ENCODE data around the gene TSGA10IP.
"Not testable (repeated sequence)": the region's sequence is repeated elsewhere in the genome, so short reads cannot be mapped to it uniquely, and the experiment has no call there.

Gene TSGA10IP

DNA sequence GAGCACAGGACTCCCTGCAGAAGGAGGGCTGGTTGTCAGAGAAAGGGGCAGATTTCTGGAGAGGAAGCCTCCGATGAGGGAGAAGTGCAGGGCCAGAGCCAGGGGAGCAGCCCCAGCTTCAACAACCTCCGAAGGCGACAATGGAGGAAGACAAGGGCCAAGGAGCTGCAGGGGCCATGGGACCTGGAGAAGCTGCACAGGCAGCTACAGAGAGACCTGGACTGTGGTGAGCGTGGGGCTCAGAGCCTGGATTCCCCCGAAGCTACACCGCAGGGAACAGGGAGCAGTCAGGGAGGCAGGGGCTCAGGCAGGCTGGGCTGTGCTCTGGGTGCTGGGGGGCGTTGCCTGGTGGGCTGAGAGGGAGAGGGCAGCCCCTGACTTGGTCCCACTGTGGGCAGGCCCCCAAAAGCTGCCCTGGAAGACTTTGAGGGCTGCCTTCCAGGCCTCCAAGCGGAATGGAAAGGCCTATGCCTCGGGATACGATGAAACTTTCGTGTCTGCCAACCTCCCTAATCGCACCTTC, 2.4 kb downstream of the TSGA10IP start:
- DNase-seq, result no peak

- DNase-seq, result not testable (repeated sequence)
These were observed 5.4 kb downstream of the TSGA10IP start for GRCh38 chr11:65950711-65951110.

DNA sequence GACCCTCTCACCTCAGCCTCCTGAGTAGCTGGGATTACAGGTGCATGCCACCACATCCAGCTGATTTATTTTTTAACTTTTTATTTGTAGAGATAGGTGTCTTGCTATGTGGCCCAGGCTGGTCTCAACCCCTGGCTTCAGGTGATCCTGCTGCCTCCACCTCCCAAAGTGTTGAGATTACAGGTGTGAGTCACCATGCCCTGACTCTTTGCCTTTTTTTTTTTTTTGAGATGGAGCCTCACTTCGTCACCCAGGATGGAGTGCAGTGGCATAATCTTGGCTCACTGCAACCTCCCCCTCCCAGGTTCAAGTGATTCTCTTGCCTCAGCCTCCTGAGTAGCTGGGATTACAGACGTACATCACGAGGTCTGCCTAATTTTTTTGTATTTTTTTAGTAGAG, 6.4 kb downstream of the TSGA10IP start:
- DNase-seq, result not testable (repeated sequence)

- DNase-seq, result no peak
These were observed 6.8 kb downstream of the TSGA10IP start for GRCh38 chr11:65952052-65952521.

GRCh38 chr11:65953471-65953870, 8.2 kb downstream of the TSGA10IP start:
- DNase-seq, result no peak

DNA sequence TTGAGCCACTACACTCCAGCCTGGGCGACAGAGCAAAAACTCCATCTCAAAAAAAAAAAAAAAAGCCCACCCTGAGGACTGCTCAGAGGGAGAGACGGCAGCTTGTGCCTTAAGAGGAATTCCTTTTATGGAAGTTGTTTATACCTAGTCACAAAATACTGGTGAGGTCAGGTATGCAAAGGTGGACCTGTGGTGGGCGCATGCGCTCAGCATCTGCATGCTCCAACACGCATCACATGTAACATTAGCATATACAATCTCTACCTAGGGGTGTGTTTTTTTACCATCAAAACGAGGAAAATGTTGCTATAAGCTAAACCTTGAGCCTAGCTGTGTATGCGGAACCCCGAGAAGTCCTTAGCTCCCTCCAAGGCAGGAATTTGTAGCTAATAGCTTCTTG, 9.5 kb downstream of the TSGA10IP start:
- no peak for DNase-seq

- no peak for DNase-seq
These were observed 13.0 kb downstream of the TSGA10IP start for GRCh38 chr11:65958291-65958690.

DNA sequence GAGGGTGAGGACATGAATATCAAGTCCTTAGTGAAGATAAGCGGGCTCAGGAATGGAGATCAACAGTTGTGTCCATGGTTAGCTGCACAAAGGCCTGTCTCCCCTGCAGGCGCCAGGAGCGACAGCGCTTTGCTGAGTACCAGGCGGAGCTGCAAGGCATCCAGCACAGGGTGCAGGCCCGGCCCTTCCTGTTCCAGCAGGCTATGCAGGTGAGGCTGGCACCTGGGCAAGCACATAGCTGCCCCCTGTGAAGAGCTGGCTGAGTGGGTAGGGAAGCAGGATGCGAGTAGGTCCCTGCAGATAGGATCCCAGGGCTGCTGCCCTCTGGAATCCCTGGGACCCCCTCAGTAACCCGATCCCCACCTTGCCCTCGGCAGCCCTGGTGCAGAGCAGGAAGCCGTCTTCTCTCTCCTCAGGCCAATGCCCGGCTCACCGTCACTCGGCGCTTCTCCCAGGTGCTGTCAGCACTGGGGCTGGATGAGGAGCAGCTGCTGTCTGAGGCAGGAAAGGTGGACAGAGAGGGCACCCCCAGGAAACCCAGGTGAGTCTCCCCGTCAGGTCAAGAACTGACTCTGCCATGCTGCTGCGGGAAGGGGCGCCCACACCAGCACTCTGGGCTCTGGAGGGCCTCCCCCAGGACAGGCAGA, 13.6 kb downstream of the TSGA10IP start:
- DNase-seq, result no peak

GRCh38 chr11:65960824-65961266, 15.6 kb downstream of the TSGA10IP start:
- DNase-seq, result no peak

- peak; percentile 95 for DNase-seq
These were observed 16.2 kb downstream of the TSGA10IP start, which contains the start of gene SART1 for GRCh38 chr11:65961267-65962140. Gene SART1 (plus strand): TSS chr11:65961734. CDS start chr11:65961781, 47 bp downstream.

- no peak for DNase-seq
These were observed 16.9 kb downstream of the TSGA10IP start for GRCh38 chr11:65962141-65962564.

- no peak for DNase-seq
These were observed 19.6 kb downstream of the TSGA10IP start for GRCh38 chr11:65964906-65965305.

DNA sequence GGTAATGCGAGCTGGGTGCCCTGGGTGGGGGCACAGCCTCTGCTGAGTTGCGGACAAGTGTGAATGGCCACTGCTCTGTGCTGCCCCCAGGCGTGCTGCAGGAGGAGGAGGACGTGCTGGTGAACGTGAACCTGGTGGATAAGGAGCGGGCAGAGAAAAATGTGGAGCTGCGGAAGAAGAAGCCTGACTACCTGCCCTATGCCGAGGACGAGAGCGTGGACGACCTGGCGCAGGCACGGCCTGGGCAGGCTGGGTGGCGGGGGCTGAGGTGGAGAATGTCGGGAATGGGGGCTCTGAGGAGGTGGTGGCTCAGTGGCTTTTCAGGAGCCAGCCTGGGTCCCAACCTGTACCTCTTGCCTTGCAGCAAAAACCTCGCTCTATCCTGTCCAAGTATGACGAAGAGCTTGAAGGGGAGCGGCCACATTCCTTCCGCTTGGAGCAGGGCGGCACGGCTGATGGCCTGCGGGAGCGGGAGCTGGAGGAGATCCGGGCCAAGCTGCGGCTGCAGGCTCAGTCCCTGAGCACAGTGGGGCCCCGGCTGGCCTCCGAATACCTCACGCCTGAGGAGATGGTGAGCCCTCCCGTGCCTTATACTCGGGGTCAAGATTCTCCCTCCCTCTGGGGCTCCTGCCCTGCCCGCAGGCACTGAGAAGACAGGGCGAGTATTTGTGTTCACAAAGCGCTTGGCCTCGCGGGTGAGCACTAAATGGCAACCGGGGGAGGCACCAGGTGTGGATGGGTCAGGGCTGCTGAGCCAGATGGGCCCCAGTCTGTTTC, 20.9 kb downstream of the TSGA10IP start:
- DNase-seq, result no peak

DNA sequence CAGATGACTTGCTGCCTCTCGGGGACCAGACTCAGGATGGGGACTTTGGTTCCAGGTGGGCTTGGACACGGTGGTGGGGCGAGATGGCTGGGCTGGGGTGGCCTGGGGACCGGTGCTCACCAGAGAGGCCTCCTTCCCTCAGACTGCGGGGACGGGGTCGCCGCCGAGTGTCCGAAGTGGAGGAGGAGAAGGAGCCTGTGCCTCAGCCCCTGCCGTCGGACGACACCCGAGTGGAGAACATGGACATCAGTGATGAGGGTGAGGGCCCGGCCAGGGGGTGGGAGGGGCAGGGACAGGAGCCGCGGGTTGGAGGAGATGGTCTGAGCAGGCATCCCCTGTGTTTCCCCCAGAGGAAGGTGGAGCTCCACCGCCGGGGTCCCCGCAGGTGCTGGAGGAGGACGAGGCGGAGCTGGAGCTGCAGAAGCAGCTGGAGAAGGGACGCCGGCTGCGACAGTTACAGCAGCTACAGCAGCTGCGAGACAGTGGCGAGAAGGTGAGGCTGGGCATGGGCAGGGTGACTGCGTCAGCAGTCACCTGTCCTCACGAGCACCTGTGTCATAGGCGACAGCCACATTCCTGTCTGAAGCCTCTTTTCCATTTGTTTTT, 22.2 kb downstream of the TSGA10IP start:
- DNase-seq, result no peak

- DNase-seq, result no peak
These were observed 23.6 kb downstream of the TSGA10IP start for GRCh38 chr11:65968600-65969482.

DNA sequence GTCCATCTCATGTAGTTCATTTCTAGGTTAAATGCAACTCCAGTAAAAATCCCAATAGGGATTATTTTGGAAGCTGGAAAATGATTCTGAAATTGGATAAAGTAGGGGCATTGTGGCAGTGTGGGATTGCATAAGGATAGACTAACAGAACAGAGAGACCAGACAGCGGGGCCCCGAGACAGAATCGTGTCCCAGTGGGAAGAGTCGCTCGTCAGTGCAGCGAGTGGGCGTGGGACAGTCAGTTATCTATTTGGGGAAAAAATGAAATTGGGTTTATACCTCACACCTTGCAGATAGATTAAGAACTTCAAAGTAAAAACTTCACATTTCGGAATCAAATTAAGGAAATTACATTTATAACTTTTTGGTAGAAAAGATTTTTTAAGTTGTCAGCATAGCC, 26.8 kb downstream of the TSGA10IP start:
- no peak for DNase-seq

GRCh38 chr11:65973439-65974110, 28.3 kb downstream of the TSGA10IP start:
- peak; percentile 46 for DNase-seq

- no peak for DNase-seq
These were observed 30.5 kb downstream of the TSGA10IP start for GRCh38 chr11:65975771-65976170.

DNA sequence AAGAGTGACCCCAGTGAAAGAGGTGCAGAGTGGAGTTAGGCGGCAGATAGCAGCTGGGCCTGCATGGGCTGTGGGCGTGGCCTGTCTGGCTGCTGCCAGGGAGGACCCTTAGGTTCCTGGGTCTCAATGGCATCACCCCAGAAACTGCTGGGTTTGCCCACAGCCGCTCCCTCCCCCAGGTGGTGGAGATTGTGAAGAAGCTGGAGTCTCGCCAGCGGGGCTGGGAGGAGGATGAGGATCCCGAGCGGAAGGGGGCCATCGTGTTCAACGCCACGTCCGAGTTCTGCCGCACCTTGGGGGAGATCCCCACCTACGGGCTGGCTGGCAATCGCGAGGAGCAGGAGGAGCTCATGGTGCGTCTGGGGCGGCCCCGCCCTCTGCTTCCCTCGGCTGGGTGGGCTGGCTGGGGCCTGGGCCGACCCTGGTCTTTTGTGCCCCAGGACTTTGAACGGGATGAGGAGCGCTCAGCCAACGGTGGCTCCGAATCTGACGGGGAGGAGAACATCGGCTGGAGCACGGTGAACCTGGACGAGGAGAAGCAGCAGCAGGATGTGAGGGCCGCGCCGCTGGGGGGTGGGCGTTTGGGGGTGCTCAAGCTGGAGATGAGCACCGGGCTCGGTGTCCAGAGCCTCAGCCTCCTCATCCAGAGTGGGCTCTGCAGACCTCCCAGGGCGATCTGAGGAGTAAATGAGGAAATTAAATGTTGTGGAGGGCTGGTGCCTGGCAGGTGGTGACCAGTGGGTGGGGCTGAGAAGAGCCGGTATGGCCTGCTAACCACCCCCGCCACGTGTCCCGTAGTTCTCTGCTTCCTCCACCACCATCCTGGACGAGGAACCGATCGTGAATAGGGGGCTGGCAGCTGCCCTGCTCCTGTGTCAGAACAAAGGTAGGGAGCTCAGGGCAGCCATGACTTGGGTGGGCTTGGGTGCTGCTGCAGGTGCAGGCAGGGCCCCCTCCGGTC, 31.2 kb downstream of the TSGA10IP start:
- DNase-seq, result no peak
